Mesenchymal stem cell (in vitro differentiated cells and primary cell): ENCODE measurements around the gene FBXO47.

ENCODE experiments used
- DNase-seq: peaks from one replicate; pipeline ENCODE4 v3.0.0-alpha.2; 2013
- H2AFZ ChIP-seq: one replicate; pipeline ENCODE4 v1.6.1; 2013; ENCODE audit warnings: low read depth, mild to moderate bottlenecking, control low read depth, inconsistent platforms, low read length, moderate library complexity
- H2AK5ac ChIP-seq: 2 replicates; pipeline ENCODE4 v1.6.1; 2013; ENCODE audit warnings: low read length, moderate library complexity, mild to moderate bottlenecking, inconsistent platforms; ENCODE audit not compliant: severe bottlenecking
- H2BK120ac ChIP-seq: one replicate; pipeline ENCODE4 v1.6.1; 2013; ENCODE audit warnings: low read depth, mild to moderate bottlenecking, inconsistent platforms, low read length, moderate library complexity
- H2BK12ac ChIP-seq, 2 experiments: one replicate each; pipeline ENCODE4 v1.6.1; 2013; ENCODE audit warnings: inconsistent platforms in 2 of 2, low read length in 2 of 2, mild to moderate bottlenecking in 2 of 2, moderate library complexity in 2 of 2, control low read depth in 1 of 2
- H2BK15ac ChIP-seq: one replicate; pipeline ENCODE4 v1.6.1; 2013; ENCODE audit warnings: mild to moderate bottlenecking, low read depth, inconsistent platforms; ENCODE audit not compliant: poor library complexity, severe bottlenecking
- H2BK5ac ChIP-seq: 2 replicates; pipeline ENCODE4 v1.6.1; 2013; ENCODE audit warnings: low read depth, mild to moderate bottlenecking, low read length, control low read depth, inconsistent platforms; ENCODE audit not compliant: poor library complexity, severe bottlenecking
- H3K14ac ChIP-seq, 2 experiments: one replicate each; pipeline ENCODE4 v1.6.1; 2013; ENCODE audit warnings: inconsistent platforms in 2 of 2, low read length in 2 of 2, control low read depth in 1 of 2, mild to moderate bottlenecking in 1 of 2, moderate library complexity in 1 of 2
- H3K18ac ChIP-seq, 2 experiments: one replicate each; pipeline ENCODE4 v1.6.1; 2013; ENCODE audit warnings: inconsistent platforms in 2 of 2, low read length in 2 of 2, control low read depth in 1 of 2, low read depth in 1 of 2, mild to moderate bottlenecking in 1 of 2
- H3K23ac ChIP-seq, 2 experiments: one replicate each; pipeline ENCODE4 v1.6.1; 2013; ENCODE audit warnings: inconsistent platforms in 2 of 2, low read length in 2 of 2, mild to moderate bottlenecking in 2 of 2, moderate library complexity in 2 of 2, control low read depth in 1 of 2
- H3K27ac ChIP-seq: 2 replicates; pipeline ENCODE4 v1.5.1; 2013; ENCODE audit warnings: mild to moderate bottlenecking, moderate library complexity, low read length, control low read depth, inconsistent platforms; ENCODE audit not compliant: poor library complexity, severe bottlenecking
- H3K27me3 ChIP-seq, 2 experiments: 2 replicates each; pipeline versions ENCODE4 v1.6.1 to v1.7.0; 2013; ENCODE audit warnings: low read length in 2 of 2, mild to moderate bottlenecking in 2 of 2, moderate library complexity in 2 of 2, control low read depth in 1 of 2, inconsistent platforms in 1 of 2; ENCODE audit not compliant: control insufficient read depth in 1 of 2, insufficient read depth in 1 of 2
- H3K36me3 ChIP-seq, 2 experiments: 2 replicates each; pipeline versions ENCODE4 v1.6.1 to v1.7.0; 2013; ENCODE audit warnings: low read length in 2 of 2, control low read depth in 1 of 2, inconsistent platforms in 1 of 2, low read depth in 1 of 2, mild to moderate bottlenecking in 1 of 2; ENCODE audit not compliant: insufficient read depth in 2 of 2, control insufficient read depth in 1 of 2
- H3K4ac ChIP-seq, 2 experiments: one replicate each; pipeline ENCODE4 v1.6.1; 2013; ENCODE audit warnings: inconsistent platforms in 2 of 2, low read length in 2 of 2, mild to moderate bottlenecking in 2 of 2, moderate library complexity in 2 of 2, control low read depth in 1 of 2, low read depth in 1 of 2
- H3K4me1 ChIP-seq: 2 replicates; pipeline ENCODE4 v1.6.1; 2013; ENCODE audit warnings: low read depth, low read length, control low read depth; ENCODE audit not compliant: control insufficient read depth, insufficient read depth
- H3K4me2 ChIP-seq: 2 replicates; pipeline ENCODE4 v1.6.1; 2013; ENCODE audit warnings: low read length, mild to moderate bottlenecking, inconsistent platforms; ENCODE audit not compliant: poor library complexity, severe bottlenecking
- H3K4me3 ChIP-seq, 2 experiments: 2 replicates each; pipeline versions ENCODE4 v1.5.1 to v1.7.0; 2013; ENCODE audit warnings: low read length in 2 of 2, mild to moderate bottlenecking in 2 of 2, control low read depth in 1 of 2, low read depth in 1 of 2; ENCODE audit not compliant: insufficient read depth in 1 of 2
- H3K79me1 ChIP-seq: replicated peaks from 2 replicates; pipeline ENCODE4 v1.6.1; 2013; ENCODE audit warnings: mild to moderate bottlenecking, control low read depth, low read length, inconsistent platforms; ENCODE audit not compliant: poor library complexity, severe bottlenecking
- H3K9ac ChIP-seq: 2 replicates; pipeline ENCODE4 v1.7.0; 2013; ENCODE audit warnings: mild to moderate bottlenecking, low read length, moderate library complexity
- H3K9me3 ChIP-seq: 2 replicates; pipeline ENCODE4 v1.7.0; 2013; ENCODE audit warnings: mild to moderate bottlenecking, low read length; ENCODE audit not compliant: control insufficient read depth
- H4K8ac ChIP-seq: one replicate; pipeline ENCODE4 v1.6.1; 2013; ENCODE audit warnings: inconsistent platforms, mild to moderate bottlenecking, low read length, moderate library complexity
- H4K91ac ChIP-seq: one replicate; pipeline ENCODE4 v1.6.1; 2013; ENCODE audit warnings: mild to moderate bottlenecking, low read length, inconsistent platforms
- WGBS: methylation state at CpG from one replicate; pipeline ENCODE4 v1.1.7; 2013; ENCODE audit warnings: mixed read lengths; 5-methylcytosine and 5-hydroxymethylcytosine counted together

Gene FBXO47

GRCh38 chr17:38899421-38899820 lies 67.8 kb downstream of the FBXO47 start:
- H3K27ac ChIP-seq = peak overlapping the region; percentile 66
- H3K4me3 ChIP-seq = no peak overlapping the region
- peaks cover 2% of the 10 kb centered on the region for H3K79me1 ChIP-seq
- peak overlapping the region; percentile 53 for H4K91ac ChIP-seq
- H2AK5ac ChIP-seq = peak overlapping the region; percentile 42
- WGBS = 93% methylated on average over 5 of the region's 5 CpGs
- H2AFZ ChIP-seq = no peak overlapping the region
- no peak overlapping the region for H3K18ac ChIP-seq
- no peaks in the 10 kb centered on the region for H3K9me3 ChIP-seq
- H2BK5ac ChIP-seq = no peak overlapping the region
- H2BK15ac ChIP-seq = no peak overlapping the region
- H3K27me3 ChIP-seq = no peaks in the 10 kb centered on the region
- peaks cover 51% of the 10 kb centered on the region for H3K4me1 ChIP-seq
- no peak overlapping the region for H3K23ac ChIP-seq
- H4K8ac ChIP-seq = peak overlapping the region; percentile 12
- H3K4ac ChIP-seq = peak overlapping the region in 1 of 2 experiments; percentile 3
- H3K14ac ChIP-seq = no peak overlapping the region
- H3K9ac ChIP-seq = no peak overlapping the region
- DNase-seq = no peak
- H2BK12ac ChIP-seq = no peak overlapping the region
- no peak overlapping the region for H2BK120ac ChIP-seq
- no peak overlapping the region for H3K4me2 ChIP-seq
- H3K36me3 ChIP-seq = peaks cover 55 to 68% of the 10 kb centered on the region in 2 experiments

DNA sequence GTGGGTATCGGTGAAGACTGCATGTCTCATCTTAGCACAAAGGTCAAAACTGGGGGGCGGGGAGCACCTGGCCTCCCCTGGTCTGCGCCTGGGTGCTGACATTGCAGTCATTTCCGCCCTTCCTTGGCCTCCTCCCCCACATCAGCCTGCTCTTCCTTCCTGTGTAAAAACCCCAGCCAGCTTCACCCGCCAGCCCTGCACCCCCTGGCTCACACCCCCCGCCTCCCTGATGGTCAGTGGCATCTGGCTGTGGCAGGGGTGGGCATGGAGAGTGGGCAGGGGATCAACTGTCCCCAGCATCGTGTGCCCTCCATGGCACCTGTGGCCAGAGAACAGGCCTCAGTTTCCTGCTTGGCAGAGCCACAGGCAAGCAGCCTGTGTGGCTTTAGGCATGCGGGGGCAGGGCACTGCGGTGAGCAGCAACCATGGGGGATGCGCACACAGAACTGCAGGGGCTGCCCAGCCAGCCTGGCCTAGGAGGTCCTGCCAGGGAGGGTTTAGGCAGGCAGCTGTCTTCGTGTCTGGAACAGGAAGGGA lies 68.3 kb downstream of the FBXO47 start:
- peak overlapping the region in 1 of 2 experiments; percentile 3 for H3K4ac ChIP-seq
- no peaks in the 10 kb centered on the region for H3K27me3 ChIP-seq
- peak overlapping the region; percentile 66 for H3K27ac ChIP-seq
- WGBS = 76% methylated on average over 9 of the region's 11 CpGs
- H3K14ac ChIP-seq = peak overlapping the region in 1 of 2 experiments; percentile 49
- peaks cover 56% of the 10 kb centered on the region for H3K4me1 ChIP-seq
- no peak overlapping the region for H2BK120ac ChIP-seq
- H3K36me3 ChIP-seq = peaks cover 57 to 70% of the 10 kb centered on the region in 2 experiments
- no peak overlapping the region for H2AFZ ChIP-seq
- H2AK5ac ChIP-seq = no peak overlapping the region
- peak overlapping the region; percentile 3 for H4K91ac ChIP-seq
- peak overlapping the region; percentile 17 to 50 for H3K18ac ChIP-seq
- H3K23ac ChIP-seq = no peak overlapping the region
- H4K8ac ChIP-seq = peak overlapping the region; percentile 70
- no peak overlapping the region for H3K4me2 ChIP-seq
- H3K9me3 ChIP-seq = no peaks in the 10 kb centered on the region
- DNase-seq = no peak
- no peak overlapping the region for H3K4me3 ChIP-seq
- peak overlapping the region; percentile 29 for H2BK15ac ChIP-seq
- peaks cover 2% of the 10 kb centered on the region for H3K79me1 ChIP-seq
- no peak overlapping the region for H2BK5ac ChIP-seq
- H3K9ac ChIP-seq = no peak overlapping the region
- H2BK12ac ChIP-seq = peak overlapping the region; percentile 28 to 35

DNA sequence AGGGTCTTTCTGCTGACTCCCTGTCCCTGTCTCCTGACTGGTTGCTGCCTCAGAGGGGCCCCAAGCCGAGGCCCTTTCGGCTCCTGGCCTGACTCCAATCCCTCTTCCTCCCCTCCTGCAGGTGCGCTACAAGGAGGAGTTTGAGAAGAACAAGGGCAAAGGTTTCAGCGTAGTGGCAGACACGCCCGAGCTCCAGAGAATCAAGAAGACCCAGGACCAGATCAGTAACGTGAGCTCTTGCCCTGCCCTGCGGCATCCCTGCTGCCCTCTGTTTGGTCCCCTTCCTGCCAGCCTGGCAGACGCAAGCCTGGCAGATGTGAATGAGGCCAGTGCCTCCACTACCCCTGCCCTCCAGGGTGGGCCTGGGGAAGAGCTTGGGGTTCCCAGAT lies 68.9 kb downstream of the FBXO47 start:
- Histone ChIP-seq H4K8ac (no peak overlapping the region), H3K18ac (peak overlapping the region in 1 of 2 experiments; percentile 25), H3K14ac (no peak overlapping the region), H3K4me3 (no peak overlapping the region), H3K23ac (no peak overlapping the region), H2BK15ac (no peak overlapping the region), H4K91ac (peak overlapping the region; percentile 36), H3K27ac (peak overlapping the region; percentile 66), H3K9ac (no peak overlapping the region), H3K4me1 (peaks cover 62% of the 10 kb centered on the region), H3K79me1 (peaks cover under 1% of the 10 kb centered on the region), H3K9me3 (no peaks in the 10 kb centered on the region), H2BK120ac (no peak overlapping the region), H3K4ac (no peak overlapping the region), H2BK12ac (no peak overlapping the region), H3K4me2 (no peak overlapping the region), H2AFZ (no peak overlapping the region), H3K36me3 (peaks cover 56 to 70% of the 10 kb centered on the region in 2 experiments), H2BK5ac (no peak overlapping the region), H3K27me3 (no peaks in the 10 kb centered on the region), H2AK5ac (peak overlapping the region; percentile 11)
- no peak for DNase-seq
- 89% methylated on average over 9 of the region's 9 CpGs for WGBS

DNA sequence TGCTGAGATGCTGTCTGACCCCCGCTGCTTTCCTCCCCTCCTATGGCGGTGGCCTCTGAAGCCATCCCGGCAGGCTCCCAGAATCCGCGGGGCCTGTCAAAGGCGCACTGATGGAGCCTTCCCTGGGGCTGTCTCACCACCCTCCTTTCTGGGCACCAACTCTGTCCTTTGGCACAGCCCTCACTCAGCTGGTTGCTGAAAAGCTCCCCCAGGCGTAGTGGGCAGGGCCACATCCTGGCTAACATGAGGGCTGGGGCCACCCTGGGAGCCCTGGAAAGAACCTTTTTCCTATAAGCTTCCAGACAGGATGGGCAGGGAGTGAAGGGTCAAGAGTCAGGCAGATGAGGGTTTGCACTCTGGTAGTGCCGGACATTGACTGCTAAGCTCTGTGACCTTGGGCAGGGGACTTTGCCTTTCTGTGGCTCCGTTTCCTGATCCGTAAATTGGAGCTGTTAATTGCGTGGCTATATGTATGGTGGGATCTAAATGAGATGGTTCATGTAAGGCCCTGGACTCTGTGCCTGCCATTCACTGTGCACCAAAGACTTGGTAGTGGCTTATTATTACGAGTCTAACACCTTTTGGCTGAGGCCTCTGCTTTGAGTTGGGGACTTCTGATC lies 69.4 kb downstream of the FBXO47 start:
- Histone ChIP-seq H3K9me3 (no peaks in the 10 kb centered on the region), H3K4me3 (no peak overlapping the region), H2AK5ac (peak overlapping the region; percentile 11), H3K23ac (no peak overlapping the region), H2BK15ac (no peak overlapping the region), H3K36me3 (peaks cover 58 to 70% of the 10 kb centered on the region in 2 experiments), H2AFZ (no peak overlapping the region), H2BK5ac (no peak overlapping the region), H3K4me1 (peaks cover 67% of the 10 kb centered on the region), H3K79me1 (peaks cover 1% of the 10 kb centered on the region), H3K27ac (peak overlapping the region; percentile 66), H2BK120ac (no peak overlapping the region), H3K9ac (peak overlapping the region; percentile 8), H3K14ac (no peak overlapping the region), H4K91ac (no peak overlapping the region), H3K4ac (no peak overlapping the region), H3K18ac (no peak overlapping the region), H3K4me2 (no peak overlapping the region), H4K8ac (no peak overlapping the region), H3K27me3 (no peaks in the 10 kb centered on the region), H2BK12ac (peak overlapping the region in 1 of 2 experiments; percentile 69)
- WGBS = 89% methylated on average over 12 of the region's 12 CpGs
- DNase-seq = no peak
